SH-SY5Y (cell line): ENCODE results near the gene COX15.

Experiments
- GATA2 ChIP-seq: IDR thresholded peaks from 2 replicates; pipeline ENCODE4 v1.6.1; 2011; ENCODE audit warnings: mild to moderate bottlenecking, low read depth, low read length
- GATA3 ChIP-seq: IDR thresholded peaks from 2 replicates; pipeline ENCODE4 v1.6.1; 2011; ENCODE audit warnings: low read depth, mild to moderate bottlenecking, low read length, moderate library complexity

The COX15 gene

DNA sequence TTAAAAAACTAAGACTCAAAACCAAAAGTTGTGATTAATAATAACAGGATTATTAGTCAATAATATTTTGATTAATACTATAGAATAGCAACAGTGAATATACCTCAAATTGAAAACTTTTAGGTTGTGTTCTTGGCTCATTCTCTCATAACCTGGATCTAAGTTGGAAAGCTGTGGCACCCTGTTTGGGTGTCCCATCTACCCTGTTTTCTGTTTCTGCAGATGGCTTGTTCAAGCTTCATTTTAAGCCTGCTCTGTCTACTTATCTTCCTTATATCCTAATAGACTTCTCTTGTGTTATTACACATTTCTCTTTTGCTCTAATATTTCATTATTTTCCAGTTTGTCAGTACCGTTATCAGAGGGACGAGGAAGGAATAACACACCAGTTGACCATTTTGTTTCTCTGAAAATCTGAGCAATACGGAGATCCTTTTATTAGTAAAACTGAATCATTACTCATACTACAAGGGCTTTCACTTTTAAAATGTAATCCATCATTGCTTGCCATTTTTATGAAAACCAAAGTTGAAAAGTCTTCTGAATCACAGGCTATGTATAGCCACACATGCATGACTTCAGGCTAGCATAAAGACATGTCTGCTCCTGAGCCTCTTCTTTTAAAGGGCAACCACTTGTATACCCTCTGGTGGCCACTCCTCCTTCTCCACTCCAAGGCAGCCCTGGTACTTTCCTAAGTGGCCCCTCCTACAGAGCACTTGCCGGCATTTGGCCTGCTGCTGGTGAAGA lies 22.3 kb downstream of the COX15 start:
- TF ChIP-seq GATA3 (no peak), GATA2 (no peak)

DNA sequence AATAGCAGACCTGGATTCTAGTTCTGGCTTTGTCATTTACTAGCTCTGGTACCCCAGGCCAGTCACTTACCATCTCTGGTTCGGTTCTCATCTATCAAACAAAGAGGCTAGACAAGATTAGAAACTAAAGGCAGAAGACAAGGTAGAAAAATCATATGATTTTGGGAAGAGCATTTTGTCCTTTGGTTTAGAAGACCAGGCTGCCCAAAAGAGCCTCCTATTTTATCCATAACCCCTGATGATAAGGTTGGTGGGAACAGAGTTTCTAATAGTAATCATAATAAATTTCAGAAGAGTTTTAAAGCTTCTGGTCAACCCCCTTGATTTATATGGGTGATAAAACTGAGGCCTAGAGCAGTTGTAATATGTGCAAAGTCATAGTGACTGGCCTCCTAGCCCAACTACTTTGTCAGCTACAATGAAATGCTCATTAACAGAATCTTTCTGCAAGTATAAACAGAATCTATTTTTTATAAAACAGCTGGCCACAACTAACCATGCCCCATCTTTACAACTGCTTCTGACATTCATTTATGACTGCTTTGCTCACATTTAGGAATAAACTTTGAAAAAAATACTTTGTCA lies 23.4 kb downstream of the COX15 start:
- no peak for TF ChIP-seq GATA2
- TF ChIP-seq GATA3, result no peak

DNA sequence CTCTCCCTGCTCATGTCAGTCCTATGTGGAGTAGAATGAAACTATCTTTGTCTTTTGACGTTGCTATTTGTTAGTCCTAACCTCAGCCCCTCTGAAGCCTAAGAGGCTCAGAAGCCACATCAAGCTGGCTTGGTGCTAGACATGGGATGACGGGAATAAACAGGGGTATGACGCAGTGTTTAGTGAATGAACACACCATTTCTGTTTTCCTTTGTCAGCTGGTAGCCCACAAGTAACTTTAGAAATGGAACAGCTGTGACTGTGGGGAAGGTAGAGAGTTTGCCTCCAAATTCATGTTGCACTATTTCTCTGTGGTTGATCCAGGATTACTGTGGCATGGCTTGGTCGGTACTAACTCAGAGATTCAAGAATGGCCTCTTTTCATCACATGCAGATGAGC lies 31.3 kb downstream of the COX15 start:
- no peak for TF ChIP-seq GATA2

DNA sequence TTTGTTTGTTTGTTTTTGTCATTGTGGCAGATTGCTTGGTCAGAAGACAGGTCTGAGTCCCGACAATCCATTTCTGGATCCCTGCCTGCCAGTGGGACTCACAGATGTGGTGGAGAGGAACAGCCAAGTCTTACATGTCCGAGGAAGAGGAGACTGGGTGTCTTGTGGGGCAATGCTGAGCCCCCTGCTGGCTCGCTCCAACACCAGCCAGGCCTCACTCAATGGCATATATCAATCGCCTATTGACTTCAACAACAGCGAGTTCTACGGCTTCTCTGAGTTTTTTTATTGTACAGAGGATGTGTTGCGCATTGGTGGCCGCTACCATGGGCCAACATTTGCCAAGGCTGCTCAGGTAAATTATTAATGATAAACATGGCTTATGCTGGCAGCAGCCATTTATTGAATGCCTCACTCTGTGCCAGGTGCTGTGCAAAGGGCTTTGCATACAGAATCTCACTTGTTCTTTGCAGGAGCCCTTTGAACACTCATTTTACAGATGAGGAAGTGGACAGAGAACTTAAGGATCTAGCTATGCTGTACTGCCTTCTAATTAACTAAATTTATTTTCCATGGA lies 33.3 kb downstream of the COX15 start:
- TF ChIP-seq GATA2, result no peak

DNA sequence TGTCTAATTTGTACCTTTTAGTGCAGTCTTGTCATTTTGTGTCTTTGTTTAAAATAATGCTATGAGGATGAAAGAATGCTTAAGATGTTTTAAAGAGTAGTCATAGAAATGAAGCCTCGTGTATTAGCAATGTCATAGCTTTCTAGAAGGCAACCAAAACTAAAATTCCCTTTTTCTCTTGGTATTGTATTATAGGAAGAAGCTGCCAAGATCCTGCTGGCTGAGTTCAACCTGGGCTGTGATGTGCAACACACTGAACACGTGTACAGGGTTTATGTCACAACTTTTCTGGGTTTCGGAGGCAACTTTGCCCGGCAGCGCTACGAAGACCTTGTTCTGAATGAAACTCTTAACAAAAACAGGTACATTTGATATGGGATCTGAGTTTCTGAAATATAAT lies 36.2 kb downstream of the COX15 start:
- no peak for TF ChIP-seq GATA2
- TF ChIP-seq GATA3, result no peak

DNA sequence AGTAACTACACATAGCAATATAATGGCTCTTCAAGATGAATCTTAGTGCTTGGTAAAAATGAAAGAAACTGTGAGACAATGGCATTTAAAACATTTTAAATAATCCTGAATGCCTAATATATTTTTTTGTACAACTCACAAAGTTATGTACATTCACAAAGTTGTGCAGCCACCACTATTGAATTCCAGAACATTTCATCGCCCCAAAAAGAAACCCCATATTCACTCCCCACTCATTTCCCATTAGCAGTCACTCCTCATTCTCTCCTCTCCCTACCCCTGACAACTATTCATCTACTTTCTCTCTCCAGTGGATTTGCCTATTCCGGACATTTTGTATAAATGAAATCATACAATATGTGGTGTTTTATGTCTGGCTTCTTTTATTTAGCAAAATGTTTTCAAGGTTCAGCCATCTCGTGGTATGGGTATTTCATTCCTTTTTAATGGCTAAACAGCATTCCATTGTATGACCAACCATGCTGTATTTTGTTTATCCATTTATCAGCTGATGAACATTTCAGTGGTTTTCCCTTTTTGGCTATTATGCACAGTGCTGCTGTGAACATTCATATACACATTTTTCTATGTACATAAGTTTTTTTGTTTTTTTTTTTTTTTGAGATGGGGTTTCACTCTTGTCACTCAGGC lies 37.9 kb downstream of the COX15 start:
- TF ChIP-seq GATA2 (no peak), GATA3 (no peak)

DNA sequence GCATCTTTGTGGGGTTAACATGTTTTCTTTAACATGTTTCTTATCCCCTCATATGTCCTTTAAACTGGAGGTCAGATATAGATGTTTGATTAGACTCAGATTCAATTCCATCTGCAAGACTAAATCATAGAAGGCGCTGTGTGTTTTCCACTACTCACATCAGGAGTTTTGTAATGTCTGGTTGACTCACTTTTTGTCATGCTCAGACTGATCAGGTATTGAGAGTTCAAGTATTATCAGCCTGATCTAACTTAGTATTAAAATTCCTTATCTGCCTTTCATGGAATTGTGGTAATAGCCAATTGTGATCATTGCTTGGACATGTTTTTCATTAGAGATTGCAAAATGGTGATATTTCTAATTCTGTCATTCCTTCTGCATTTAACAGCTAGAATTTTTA lies 42.5 kb downstream of the COX15 start:
- TF ChIP-seq GATA3 (no peak), GATA2 (no peak)

DNA sequence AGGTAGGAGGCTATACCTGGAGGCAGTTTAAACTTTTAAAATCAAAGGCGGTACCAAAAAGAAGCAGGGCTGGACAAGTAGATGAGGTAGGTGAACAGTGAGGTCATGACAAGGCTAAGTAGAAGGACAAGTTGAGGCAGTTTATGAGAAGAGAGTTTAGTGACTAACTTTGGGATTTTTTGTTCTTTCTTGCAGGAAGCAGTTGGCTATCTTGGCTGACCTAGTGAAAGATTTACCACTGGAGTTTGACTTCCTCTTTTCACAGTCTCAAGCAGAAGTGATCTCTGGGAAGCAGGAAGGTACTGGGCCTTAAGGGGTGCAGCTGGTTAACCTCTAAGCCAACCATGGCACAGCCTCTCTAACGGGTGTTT lies 46.3 kb downstream of the COX15 start:
- no peak for TF ChIP-seq GATA2
- TF ChIP-seq GATA3, result no peak

DNA sequence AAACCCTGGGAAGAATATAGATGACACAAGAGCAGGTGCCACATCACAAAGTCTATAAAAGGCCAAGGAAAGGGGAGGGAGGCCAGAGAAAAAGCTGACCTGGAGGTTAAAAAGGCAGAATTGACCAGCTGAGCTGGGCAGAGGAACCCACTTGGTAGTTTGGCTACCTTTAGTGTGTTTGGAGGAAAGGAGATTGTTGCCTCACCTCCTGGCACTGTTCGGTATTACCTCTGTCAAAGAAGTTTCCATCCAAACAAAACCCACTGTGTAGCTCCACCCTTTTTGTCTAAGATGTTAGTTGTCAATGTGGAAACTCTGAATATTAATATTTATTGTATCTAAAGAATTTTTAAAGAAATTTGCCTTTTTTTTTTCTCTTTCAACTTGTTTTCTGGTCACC lies 49.2 kb downstream of the COX15 start:
- TF ChIP-seq GATA3 (no peak), GATA2 (no peak)
